Mucosa of rectum (tissue), 2 donors: ENCODE results near the gene PSMB5.

Experiments
- H3K27ac ChIP-seq, 2 donors: one replicate each; pipeline ENCODE4 v1.7.0; 2013; ENCODE audit warnings: inconsistent platforms in 2 of 2, low read depth in 2 of 2, low read length in 2 of 2
- H3K27me3 ChIP-seq, 2 donors: one replicate each; pipeline ENCODE4 v1.7.0; 2013; ENCODE audit warnings: low read length in 2 of 2; ENCODE audit not compliant: control insufficient read depth in 2 of 2, insufficient read depth in 2 of 2
- H3K36me3 ChIP-seq, 2 donors: one replicate each; pipeline ENCODE4 v1.7.0; 2013; ENCODE audit warnings: low read length in 2 of 2; ENCODE audit not compliant: control insufficient read depth in 2 of 2, insufficient read depth in 2 of 2
- H3K4me1 ChIP-seq, 2 donors: one replicate each; pipeline ENCODE4 v1.7.0; 2013; ENCODE audit warnings: low read length in 2 of 2, mild to moderate bottlenecking in 1 of 2; ENCODE audit not compliant: control insufficient read depth in 2 of 2, insufficient read depth in 2 of 2
- H3K4me3 ChIP-seq, 2 donors: one replicate each; pipeline ENCODE4 v1.7.0; 2013; ENCODE audit warnings: low read length in 2 of 2
- H3K9ac ChIP-seq, 2 donors: one replicate each; pipeline ENCODE4 v1.7.0; 2013; ENCODE audit warnings: low read length in 2 of 2, low read depth in 1 of 2, mild to moderate bottlenecking in 1 of 2
- H3K9me3 ChIP-seq, 2 donors: one replicate each; pipeline ENCODE4 v1.7.0; 2013; ENCODE audit warnings: low read length in 2 of 2; ENCODE audit not compliant: control insufficient read depth in 2 of 2
- donor health status: healthy.
- donor health status: Normal muscosa, but diverticular disease.

PSMB5 gene

DNA sequence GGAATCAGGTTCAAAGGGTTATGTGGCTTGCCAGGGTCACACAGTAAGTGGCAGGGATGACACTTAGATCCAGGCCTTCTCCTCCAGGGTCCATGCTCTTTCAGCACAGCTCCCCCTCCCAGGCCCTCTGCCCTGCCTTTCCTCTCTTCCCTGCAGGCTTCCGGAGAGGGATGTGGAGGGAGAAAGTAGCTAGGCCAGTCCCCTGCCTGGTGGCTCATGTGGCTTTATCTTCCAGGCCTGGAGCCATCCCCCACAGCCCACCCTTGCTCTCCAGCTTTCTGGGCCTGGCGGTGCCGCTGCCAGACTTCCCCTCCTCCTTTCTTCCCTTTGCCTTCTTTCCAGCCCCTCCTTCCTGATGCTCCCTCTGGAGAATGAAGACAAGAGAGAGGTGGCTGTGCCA is 9.1 kb upstream of the PSMB5 start:
- Histone ChIP-seq H3K4me1 (no peaks in the 10 kb centered on the region), H3K9me3 (no peaks in the 10 kb centered on the region), H3K27me3 (no peaks in the 10 kb centered on the region), H3K27ac (no peak overlapping the region), H3K4me3 (no peak overlapping the region), H3K36me3 (no peaks in the 10 kb centered on the region), H3K9ac (no peak overlapping the region)

DNA sequence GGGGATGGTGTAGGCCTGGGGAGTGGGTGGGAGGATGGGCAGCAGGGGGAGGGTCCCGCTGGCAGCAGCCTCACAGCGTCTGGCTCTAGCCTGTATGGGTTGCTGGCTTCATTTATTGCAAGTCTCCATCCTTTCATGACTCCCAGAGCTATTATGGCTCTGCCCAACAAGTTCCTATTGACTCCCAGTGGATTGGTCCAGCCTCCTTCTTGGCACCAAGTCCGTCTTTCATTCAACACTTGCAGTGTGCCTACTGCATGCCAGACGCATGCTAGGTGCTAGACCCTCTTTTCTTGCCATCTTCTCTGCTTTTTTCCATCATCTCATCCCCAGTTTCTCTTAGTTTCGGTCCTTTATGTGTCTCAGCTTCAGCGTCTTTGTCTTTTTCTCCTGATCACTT is 8.4 kb upstream of the PSMB5 start:
- no peak overlapping the region for H3K9ac ChIP-seq
- H3K36me3 ChIP-seq: no peaks in the 10 kb centered on the region
- H3K4me3 ChIP-seq: no peak overlapping the region
- H3K27me3 ChIP-seq: no peaks in the 10 kb centered on the region
- no peak overlapping the region for H3K27ac ChIP-seq
- H3K4me1 ChIP-seq: no peaks in the 10 kb centered on the region
- no peaks in the 10 kb centered on the region for H3K9me3 ChIP-seq

DNA sequence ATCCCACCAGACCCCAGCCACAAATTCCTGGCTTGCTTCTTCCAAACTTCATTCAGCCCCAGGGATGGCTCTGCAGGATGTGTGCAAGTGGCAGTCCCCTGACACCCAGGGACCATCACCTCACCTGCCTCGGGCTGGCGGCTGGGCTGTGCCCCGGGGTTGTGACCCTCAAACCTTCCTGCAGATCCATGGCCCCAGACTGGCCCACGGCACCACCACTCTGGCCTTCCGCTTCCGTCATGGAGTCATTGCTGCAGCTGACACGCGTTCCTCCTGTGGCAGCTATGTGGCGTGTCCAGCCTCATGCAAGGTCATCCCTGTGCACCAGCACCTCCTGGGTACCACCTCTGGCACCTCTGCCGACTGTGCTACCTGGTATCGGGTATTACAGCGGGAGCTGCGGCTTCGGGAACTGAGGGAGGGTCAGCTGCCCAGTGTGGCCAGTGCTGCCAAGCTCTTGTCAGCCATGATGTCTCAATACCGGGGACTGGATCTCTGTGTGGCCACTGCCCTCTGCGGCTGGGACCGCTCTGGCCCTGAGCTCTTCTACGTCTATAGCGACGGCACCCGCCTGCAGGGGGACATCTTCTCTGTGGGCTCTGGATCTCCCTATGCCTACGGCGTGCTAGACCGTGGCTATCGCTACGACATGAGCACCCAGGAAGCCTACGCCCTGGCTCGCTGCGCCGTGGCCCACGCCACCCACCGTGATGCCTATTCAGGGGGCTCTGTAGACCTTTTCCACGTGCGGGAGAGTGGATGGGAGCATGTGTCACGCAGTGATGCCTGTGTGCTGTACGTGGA is 7.7 kb upstream of the PSMB5 start, which contains the start of gene PSMB11:
PSMB11 (plus strand) TSS at position 51 of the 804 bp plus-strand sequence; CDS start at position 65, 14 bp downstream.
- Histone ChIP-seq H3K4me3 (no peak within 1 kb of the TSS), H3K9ac (no peak within 1 kb of the TSS), H3K27ac (no peak within 1 kb of the TSS)

DNA sequence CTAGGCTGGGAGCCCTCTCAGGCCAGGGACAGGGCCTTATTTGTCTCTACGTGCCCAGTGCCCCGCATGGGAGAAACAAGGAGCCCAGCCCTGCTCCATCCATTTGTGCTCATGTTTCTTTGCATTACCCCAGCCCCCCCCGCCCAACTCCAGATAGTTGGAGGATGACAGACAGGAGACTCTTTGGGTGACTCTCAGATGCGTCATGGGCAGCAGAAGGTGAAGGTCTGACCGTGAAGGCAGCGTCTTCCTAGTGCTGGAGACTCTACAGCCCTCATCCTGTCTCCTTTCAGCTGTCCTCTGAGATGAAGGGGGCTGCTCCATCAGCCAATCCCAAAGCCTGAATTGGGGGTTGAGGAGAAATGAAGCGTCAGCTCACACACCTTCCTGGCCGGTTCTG is 7.0 kb upstream of the PSMB5 start:
- H3K27me3 ChIP-seq: no peaks in the 10 kb centered on the region
- no peak overlapping the region for H3K9ac ChIP-seq
- no peaks in the 10 kb centered on the region for H3K9me3 ChIP-seq
- H3K4me3 ChIP-seq: no peak overlapping the region
- no peaks in the 10 kb centered on the region for H3K36me3 ChIP-seq
- H3K27ac ChIP-seq: no peak overlapping the region
- H3K4me1 ChIP-seq: no peaks in the 10 kb centered on the region

More for the DNA sequence above, 7.7 kb upstream of the PSMB5 start, which contains the start of gene PSMB11:
- H3K9me3 ChIP-seq: no peaks in the 10 kb centered on the region
- no peaks in the 10 kb centered on the region for H3K4me1 ChIP-seq
- H3K27me3 ChIP-seq: no peaks in the 10 kb centered on the region
- no peaks in the 10 kb centered on the region for H3K36me3 ChIP-seq

DNA sequence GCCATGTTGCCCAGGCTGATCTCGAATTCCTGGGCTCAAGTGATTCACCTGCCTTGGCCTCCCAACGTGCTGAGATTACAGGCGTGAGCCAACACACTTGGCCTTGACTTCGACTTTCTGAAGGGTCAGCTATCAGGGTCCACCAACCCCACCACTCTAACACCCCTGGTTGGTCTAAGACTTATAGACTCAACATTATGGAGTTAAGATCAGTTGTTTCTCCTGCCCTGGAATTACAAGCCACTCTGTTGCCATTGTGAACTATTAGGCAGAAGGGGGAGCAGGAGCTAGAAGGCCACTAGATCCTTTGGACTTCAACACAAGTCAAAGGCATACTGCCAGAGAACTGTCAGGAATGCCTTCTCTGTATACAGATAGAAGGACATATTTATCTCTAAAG is 5.4 kb upstream of the PSMB5 start:
- Histone ChIP-seq H3K36me3 (no peaks in the 10 kb centered on the region), H3K27ac (no peak overlapping the region), H3K4me1 (no peaks in the 10 kb centered on the region), H3K9ac (no peak overlapping the region), H3K9me3 (no peaks in the 10 kb centered on the region), H3K4me3 (no peak overlapping the region), H3K27me3 (no peaks in the 10 kb centered on the region)

DNA sequence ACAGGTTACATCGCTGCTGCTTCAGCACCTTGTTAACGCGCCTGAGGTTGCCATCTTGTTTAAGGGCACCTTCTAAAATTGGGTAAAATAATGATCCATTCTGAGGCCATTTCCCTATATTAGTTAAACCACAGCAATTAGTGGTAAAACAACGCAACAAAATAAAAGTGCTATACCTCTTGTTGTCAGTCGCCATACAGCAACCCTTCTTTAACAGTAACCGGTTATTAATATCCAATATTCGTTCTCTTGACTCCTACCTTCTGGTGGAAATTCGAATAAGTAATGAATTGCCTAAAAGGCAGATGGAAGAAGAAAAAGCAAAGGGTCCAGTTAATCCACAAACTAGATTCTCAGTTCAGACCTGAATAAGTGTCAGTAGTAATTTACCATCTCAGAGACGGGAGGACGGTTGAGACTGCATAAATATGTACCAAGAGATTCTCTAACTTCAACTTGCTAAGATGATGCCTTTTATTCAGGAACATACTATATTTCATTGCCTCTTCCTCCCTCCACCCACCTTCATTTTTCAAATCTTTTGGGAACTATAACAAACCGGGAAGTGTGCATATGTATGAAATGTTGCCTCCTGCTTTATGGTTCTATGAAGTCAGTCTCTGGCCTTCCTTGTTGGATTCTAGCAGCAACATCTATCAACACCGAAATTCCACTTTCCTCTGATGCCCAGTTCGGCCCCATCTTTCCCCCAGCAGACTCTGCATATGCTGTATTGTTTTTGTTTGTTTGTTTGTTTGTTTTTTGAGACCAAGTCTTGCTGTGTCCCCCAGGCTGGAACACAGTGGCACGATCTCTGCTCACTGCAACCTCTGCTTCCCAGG is 824 bp upstream of the PSMB5 start:
- Histone ChIP-seq H3K36me3 (peaks cover 14 to 17% of the 10 kb centered on the region in 2 donors), H3K9me3 (no peaks in the 10 kb centered on the region), H3K27me3 (no peaks in the 10 kb centered on the region), H3K9ac (peak overlapping the region; percentile 68 to 90), H3K27ac (peak overlapping the region; percentile 89 to 95), H3K4me3 (peak overlapping the region; percentile 81 to 92), H3K4me1 (peaks cover 8 to 12% of the 10 kb centered on the region in 2 donors)

DNA sequence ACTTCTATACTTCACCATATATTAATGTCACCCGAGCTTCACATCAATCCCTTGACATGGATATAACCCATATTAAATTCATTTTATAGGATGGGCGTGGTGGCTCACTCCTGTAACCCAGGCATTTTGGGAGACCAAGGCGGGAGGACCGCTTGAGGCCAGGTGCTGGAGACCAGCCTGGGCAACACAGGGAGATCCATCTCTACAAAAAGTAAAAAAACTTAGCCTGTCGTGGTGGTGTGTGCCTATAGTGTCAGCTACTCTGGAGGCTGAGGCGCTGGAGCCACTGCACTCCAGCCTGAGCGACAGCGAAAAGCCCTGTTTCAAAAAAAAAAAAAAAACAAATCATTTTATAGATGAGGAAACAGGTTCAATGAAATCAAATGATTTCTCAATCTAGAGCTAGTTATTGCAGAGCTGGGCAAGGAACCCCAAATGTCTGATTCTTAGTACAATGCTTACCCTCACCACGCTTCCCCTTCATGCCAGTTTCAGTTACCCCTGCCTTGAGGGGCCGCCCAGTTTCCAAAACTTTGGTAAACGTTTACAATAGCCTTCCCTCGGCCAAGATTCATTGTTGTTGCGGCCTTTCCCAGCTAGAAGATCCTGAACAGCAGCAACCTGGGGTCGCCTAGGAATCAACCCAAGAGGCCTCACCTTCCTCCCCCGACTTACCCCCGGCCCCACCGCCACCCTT is 751 bp downstream of the PSMB5 start:
- Histone ChIP-seq H3K9me3 (no peaks in the 10 kb centered on the region), H3K9ac (peak overlapping the region; percentile 68 to 90), H3K4me3 (peak overlapping the region; percentile 81 to 92), H3K36me3 (peaks cover 14 to 17% of the 10 kb centered on the region in 2 donors), H3K4me1 (peaks cover 11 to 12% of the 10 kb centered on the region in 2 donors), H3K27ac (peak overlapping the region; percentile 89 to 95), H3K27me3 (no peaks in the 10 kb centered on the region)

DNA sequence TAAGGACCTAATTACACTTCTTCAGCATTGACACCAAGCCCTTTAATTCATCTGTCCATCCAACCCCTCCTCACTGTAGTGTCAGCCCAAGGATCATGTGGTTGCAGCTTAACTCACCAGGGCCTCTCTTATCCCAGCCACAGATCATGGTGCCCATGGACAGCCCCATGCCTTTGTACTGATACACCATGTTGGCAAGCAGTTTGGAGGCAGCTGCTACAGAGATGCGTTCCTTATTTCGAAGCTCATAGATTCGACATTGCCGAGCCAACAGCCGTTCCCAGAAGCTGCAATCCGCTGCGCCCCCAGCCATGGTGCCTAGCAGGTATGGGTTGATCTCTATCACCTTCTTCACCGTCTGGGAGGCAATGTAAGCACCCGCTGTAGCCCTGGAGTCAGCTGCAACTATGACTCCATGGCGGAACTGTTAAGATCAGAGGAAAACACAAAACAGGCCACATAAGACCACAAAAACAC is 1.4 kb downstream of the PSMB5 start:
- Histone ChIP-seq H3K36me3 (peaks cover 17 to 19% of the 10 kb centered on the region in 2 donors), H3K27me3 (no peaks in the 10 kb centered on the region), H3K4me3 (peak overlapping the region in 1 of 2 donors; percentile 81), H3K9ac (no peak overlapping the region), H3K4me1 (peaks cover 11 to 12% of the 10 kb centered on the region in 2 donors), H3K9me3 (no peaks in the 10 kb centered on the region), H3K27ac (no peak overlapping the region)

DNA sequence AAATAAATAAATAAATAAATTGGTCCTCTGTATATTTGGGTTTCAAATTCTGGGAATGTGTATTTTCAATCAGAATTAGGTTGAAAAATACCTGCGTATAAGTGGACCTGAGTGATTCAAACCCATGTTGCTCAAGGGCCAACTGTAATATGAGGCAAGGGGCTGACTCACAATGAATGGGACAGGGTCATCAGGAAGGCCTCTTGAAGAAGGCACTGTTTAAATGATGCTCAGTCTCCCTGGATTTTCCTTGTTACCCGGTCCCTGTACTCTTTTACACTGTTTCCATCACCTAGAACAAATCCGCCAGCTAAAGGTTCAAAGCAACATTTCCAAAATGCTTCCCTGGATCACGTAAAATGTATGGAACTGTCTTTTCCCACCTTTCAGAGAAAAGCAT is 3.8 kb downstream of the PSMB5 start:
- peaks cover 11 to 12% of the 10 kb centered on the region in 2 donors for H3K4me1 ChIP-seq
- H3K36me3 ChIP-seq: peaks cover 21 to 22% of the 10 kb centered on the region in 2 donors
- H3K9me3 ChIP-seq: no peaks in the 10 kb centered on the region
- no peak overlapping the region for H3K27ac ChIP-seq
- no peak overlapping the region for H3K4me3 ChIP-seq
- H3K27me3 ChIP-seq: no peaks in the 10 kb centered on the region
- H3K9ac ChIP-seq: no peak overlapping the region
